WTC11 (cell line): ENCODE results near the gene FGFBP2. TPM values are rescaled to one million over a fixed set of nuclear protein-coding genes. Genes with fewer than 3 reads are reported as not detected.

ENCODE experiments used
- ATAC-seq: fragments of 200-7000 bp; cut with Tn5 transposase; 2 replicates; pipeline ENCODE4 v1.10.0; 2021; ENCODE audit warnings: mild to moderate bottlenecking, moderate library complexity
- CTCF ChIA-PET: fragments of 300-600 bp; sonication (Branson Sonifier 250); formaldehyde crosslinking; loops from one replicate; lab custom pipeline; 2021; ENCODE audit warnings: antibody characterized with exemption; lab: Charles Lee
- POLR2A ChIA-PET: fragments of 350-600 bp; sonication (Branson Sonifier 250); formaldehyde crosslinking; loops from one replicate; lab custom pipeline; 2021; ENCODE audit warnings: antibody characterized with exemption; lab: Charles Lee
- DNase-seq: peaks from one replicate; pipeline ENCODE4 v3.0.0; 2021; ENCODE audit warnings: low spot score
- H3K27ac Mint-ChIP-seq: 2 replicates; pipeline ENCODE4 v1.8.0; 2021; ENCODE audit warnings: mixed read lengths
- H3K27me3 Mint-ChIP-seq: 2 replicates; pipeline ENCODE4 v1.8.0; 2021; ENCODE audit warnings: low read depth, mild to moderate bottlenecking, moderate library complexity, mixed read lengths
- H3K36me3 Mint-ChIP-seq: 2 replicates; pipeline ENCODE4 v1.8.0; 2021; ENCODE audit warnings: mixed read lengths
- H3K4me1 Mint-ChIP-seq: 2 replicates; pipeline ENCODE4 v1.8.0; 2022; ENCODE audit warnings: mixed read lengths
- H3K4me3 Mint-ChIP-seq: 2 replicates; pipeline ENCODE4 v1.8.0; 2021; ENCODE audit warnings: mild to moderate bottlenecking, moderate library complexity, mixed read lengths
- H3K9me3 Mint-ChIP-seq: 2 replicates; pipeline ENCODE4 v1.8.0; 2021; ENCODE audit warnings: mixed read lengths
- CREM ChIP-seq: sonication (generic); formaldehyde crosslinking; IDR thresholded peaks from 2 replicates; pipeline ENCODE4 v1.8.1; 2022; ENCODE audit warnings: mild to moderate bottlenecking, missing genetic modification reagents, moderate library complexity
- FOXJ3 ChIP-seq: sonication (generic); formaldehyde crosslinking; IDR thresholded peaks from 2 replicates; pipeline ENCODE4 v1.9.0; 2021; ENCODE audit warnings: missing genetic modification reagents, mild to moderate bottlenecking, borderline replicate concordance
- HMGA2 ChIP-seq: fragments of 250-450 bp; sonication (Bioruptor Pico); IDR thresholded peaks from 2 replicates; pipeline ENCODE4 v1.4.0; 2021; ENCODE audit warnings: mild to moderate bottlenecking, moderate library complexity
- MYBL2 ChIP-seq: sonication (generic); formaldehyde crosslinking; IDR thresholded peaks from 2 replicates; pipeline ENCODE4 v1.8.1; 2023; ENCODE audit warnings: mild to moderate bottlenecking, moderate library complexity, missing genetic modification reagents
- NR1H2 ChIP-seq: sonication (generic); formaldehyde crosslinking; IDR thresholded peaks from 2 replicates; pipeline ENCODE4 v1.9.0; 2021; ENCODE audit warnings: mild to moderate bottlenecking, moderate library complexity, missing genetic modification reagents
- NR3C1 ChIP-seq: sonication (generic); formaldehyde crosslinking; conservative IDR thresholded peaks from 2 replicates; pipeline ENCODE4 v1.8.1; 2023; ENCODE audit warnings: low read depth, mild to moderate bottlenecking, missing genetic modification reagents
- SMAD3 ChIP-seq: sonication (generic); formaldehyde crosslinking; IDR thresholded peaks from 2 replicates; pipeline ENCODE4 v1.8.0; 2022; ENCODE audit warnings: missing genetic modification reagents, mild to moderate bottlenecking, borderline replicate concordance
- SMAD4 ChIP-seq: sonication (generic); formaldehyde crosslinking; IDR thresholded peaks from 2 replicates; pipeline ENCODE4 v1.8.0; 2022; ENCODE audit warnings: mild to moderate bottlenecking, missing genetic modification reagents
- TEAD4 ChIP-seq: sonication (generic); formaldehyde crosslinking; IDR thresholded peaks from 2 replicates; pipeline ENCODE4 v1.8.0; 2022; ENCODE audit warnings: mild to moderate bottlenecking, missing genetic modification reagents
- ZBTB21 ChIP-seq: sonication (generic); formaldehyde crosslinking; IDR thresholded peaks from 2 replicates; pipeline ENCODE4 v1.8.1; 2023; ENCODE audit warnings: mild to moderate bottlenecking, missing genetic modification reagents, borderline replicate concordance
- ZNF396 ChIP-seq: fragments of 250-450 bp; sonication (Bioruptor Pico); IDR thresholded peaks from 2 replicates; pipeline ENCODE4 v1.8.0; 2021; ENCODE audit warnings: mild to moderate bottlenecking, moderate library complexity, borderline replicate concordance
- total RNA-seq: library from RNA; stranded (reverse); gene quantifications from 3 replicates; pipeline ENCODE4 v1.2.3, GENCODE V29; 2021
- TF ChIP-seq, protein P1 (sequence below): sonication (generic); formaldehyde crosslinking; IDR thresholded peaks from 2 replicates; pipeline ENCODE4 v1.8.1; 2023; ENCODE audit warnings: mild to moderate bottlenecking, moderate library complexity, missing genetic modification reagents
- TF ChIP-seq, protein P2 (sequence below): sonication (generic); formaldehyde crosslinking; IDR thresholded peaks from 2 replicates; pipeline ENCODE4 v1.8.1; 2023; ENCODE audit warnings: mild to moderate bottlenecking, missing genetic modification reagents
- TF ChIP-seq, protein P3 (sequence below): sonication (generic); formaldehyde crosslinking; IDR thresholded peaks from 2 replicates; pipeline ENCODE4 v1.8.0; 2023; ENCODE audit warnings: missing genetic modification reagents
- TF ChIP-seq, protein P4 (sequence below): fragments of 250-450 bp; sonication (Bioruptor Pico); IDR thresholded peaks from 2 replicates; pipeline ENCODE4 v1.9.0; 2021; ENCODE audit warnings: mild to moderate bottlenecking, borderline replicate concordance
- TF ChIP-seq, protein P5 (sequence below): sonication (generic); formaldehyde crosslinking; conservative IDR thresholded peaks from 2 replicates; pipeline ENCODE4 v1.8.1; 2023; ENCODE audit warnings: mild to moderate bottlenecking, low read depth, missing genetic modification reagents, moderate library complexity
- TF ChIP-seq, protein P6 (sequence below): sonication (generic); formaldehyde crosslinking; IDR thresholded peaks from 2 replicates; pipeline ENCODE4 v1.8.1; 2022; ENCODE audit warnings: low read depth, mild to moderate bottlenecking, moderate library complexity, missing genetic modification reagents, borderline replicate concordance

FGFBP2 gene
- total RNA-seq, 1 experiment from 2014 or later = 0.24 TPM

DNA sequence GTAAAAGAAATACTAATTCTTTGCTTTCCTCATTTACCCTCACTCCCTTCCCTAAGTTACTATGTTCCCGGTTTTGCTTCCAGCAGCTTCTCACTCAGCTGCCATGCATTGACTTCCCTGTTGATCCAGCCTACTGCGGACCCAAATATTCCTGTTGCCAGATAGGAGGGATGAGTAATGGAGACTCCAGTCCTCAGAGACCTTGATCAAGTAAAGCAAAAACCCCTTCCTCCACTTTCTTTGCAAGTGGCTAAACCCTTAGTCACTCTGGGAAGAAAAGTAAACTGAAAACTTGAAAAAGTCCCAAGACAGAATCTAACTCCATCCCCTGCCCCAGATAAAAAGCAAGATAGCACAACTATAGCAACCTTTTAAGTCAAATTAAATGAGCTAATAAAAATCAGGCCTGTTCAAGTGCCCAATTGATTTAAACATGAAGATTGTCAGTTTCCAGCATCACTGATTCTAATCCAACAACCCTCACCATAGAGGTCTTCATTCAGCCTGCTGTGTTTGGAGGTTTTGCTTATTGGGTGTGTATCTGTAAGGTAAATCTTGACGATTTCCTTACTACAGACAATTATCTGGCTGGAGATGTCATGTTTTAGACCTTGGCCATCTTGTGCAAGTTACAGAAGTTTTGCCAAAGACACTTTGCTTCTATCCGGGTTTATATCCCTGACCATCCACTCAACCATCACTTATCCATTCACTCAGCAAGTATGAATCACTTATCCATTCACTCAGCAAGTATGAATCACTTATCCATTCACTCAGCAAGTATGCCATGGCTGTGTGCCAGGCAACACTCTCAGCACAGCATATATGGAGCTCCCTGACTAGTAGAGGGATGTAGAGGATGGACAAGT, 42.0 kb downstream of the FGFBP2 start:
- no peak for ATAC-seq

More for the DNA sequence above, 42.0 kb downstream of the FGFBP2 start:
- peaks cover 10% of the 10 kb centered on the region for H3K9me3 Mint-ChIP-seq
- TF ChIP-seq FOXJ3 (no peak), HMGA2 (CRISPR knock-in tag) (no peak), NR3C1 (no peak), ZNF396 (CRISPR knock-in tag) (no peak), NR1H2 (CRISPR knock-in tag) (no peak), SMAD3 (CRISPR knock-in tag) (no peak), TEAD4 (no peak), MYBL2 (CRISPR knock-in tag) (no peak), CREM (CRISPR knock-in tag) (no peak), ZBTB21 (CRISPR knock-in tag) (no peak), SMAD4 (no peak)
- TF ChIP-seq, protein P1, sequence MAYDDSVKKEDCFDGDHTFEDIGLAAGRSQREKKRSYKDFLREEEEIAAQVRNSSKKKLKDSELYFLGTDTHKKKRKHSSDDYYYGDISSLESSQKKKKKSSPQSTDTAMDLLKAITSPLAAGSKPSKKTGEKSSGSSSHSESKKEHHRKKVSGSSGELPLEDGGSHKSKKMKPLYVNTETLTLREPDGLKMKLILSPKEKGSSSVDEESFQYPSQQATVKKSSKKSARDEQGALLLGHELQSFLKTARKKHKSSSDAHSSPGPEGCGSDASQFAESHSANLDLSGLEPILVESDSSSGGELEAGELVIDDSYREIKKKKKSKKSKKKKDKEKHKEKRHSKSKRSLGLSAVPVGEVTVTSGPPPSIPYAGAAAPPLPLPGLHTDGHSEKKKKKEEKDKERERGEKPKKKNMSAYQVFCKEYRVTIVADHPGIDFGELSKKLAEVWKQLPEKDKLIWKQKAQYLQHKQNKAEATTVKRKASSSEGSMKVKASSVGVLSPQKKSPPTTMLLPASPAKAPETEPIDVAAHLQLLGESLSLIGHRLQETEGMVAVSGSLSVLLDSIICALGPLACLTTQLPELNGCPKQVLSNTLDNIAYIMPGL (CRISPR knock-in tag) = no peak
- TF ChIP-seq, protein P2, sequence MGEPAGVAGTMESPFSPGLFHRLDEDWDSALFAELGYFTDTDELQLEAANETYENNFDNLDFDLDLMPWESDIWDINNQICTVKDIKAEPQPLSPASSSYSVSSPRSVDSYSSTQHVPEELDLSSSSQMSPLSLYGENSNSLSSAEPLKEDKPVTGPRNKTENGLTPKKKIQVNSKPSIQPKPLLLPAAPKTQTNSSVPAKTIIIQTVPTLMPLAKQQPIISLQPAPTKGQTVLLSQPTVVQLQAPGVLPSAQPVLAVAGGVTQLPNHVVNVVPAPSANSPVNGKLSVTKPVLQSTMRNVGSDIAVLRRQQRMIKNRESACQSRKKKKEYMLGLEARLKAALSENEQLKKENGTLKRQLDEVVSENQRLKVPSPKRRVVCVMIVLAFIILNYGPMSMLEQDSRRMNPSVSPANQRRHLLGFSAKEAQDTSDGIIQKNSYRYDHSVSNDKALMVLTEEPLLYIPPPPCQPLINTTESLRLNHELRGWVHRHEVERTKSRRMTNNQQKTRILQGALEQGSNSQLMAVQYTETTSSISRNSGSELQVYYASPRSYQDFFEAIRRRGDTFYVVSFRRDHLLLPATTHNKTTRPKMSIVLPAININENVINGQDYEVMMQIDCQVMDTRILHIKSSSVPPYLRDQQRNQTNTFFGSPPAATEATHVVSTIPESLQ (CRISPR knock-in tag) = no peak
- TF ChIP-seq, protein P3, sequence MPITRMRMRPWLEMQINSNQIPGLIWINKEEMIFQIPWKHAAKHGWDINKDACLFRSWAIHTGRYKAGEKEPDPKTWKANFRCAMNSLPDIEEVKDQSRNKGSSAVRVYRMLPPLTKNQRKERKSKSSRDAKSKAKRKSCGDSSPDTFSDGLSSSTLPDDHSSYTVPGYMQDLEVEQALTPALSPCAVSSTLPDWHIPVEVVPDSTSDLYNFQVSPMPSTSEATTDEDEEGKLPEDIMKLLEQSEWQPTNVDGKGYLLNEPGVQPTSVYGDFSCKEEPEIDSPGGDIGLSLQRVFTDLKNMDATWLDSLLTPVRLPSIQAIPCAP = no peak
- TF ChIP-seq, protein P4, sequence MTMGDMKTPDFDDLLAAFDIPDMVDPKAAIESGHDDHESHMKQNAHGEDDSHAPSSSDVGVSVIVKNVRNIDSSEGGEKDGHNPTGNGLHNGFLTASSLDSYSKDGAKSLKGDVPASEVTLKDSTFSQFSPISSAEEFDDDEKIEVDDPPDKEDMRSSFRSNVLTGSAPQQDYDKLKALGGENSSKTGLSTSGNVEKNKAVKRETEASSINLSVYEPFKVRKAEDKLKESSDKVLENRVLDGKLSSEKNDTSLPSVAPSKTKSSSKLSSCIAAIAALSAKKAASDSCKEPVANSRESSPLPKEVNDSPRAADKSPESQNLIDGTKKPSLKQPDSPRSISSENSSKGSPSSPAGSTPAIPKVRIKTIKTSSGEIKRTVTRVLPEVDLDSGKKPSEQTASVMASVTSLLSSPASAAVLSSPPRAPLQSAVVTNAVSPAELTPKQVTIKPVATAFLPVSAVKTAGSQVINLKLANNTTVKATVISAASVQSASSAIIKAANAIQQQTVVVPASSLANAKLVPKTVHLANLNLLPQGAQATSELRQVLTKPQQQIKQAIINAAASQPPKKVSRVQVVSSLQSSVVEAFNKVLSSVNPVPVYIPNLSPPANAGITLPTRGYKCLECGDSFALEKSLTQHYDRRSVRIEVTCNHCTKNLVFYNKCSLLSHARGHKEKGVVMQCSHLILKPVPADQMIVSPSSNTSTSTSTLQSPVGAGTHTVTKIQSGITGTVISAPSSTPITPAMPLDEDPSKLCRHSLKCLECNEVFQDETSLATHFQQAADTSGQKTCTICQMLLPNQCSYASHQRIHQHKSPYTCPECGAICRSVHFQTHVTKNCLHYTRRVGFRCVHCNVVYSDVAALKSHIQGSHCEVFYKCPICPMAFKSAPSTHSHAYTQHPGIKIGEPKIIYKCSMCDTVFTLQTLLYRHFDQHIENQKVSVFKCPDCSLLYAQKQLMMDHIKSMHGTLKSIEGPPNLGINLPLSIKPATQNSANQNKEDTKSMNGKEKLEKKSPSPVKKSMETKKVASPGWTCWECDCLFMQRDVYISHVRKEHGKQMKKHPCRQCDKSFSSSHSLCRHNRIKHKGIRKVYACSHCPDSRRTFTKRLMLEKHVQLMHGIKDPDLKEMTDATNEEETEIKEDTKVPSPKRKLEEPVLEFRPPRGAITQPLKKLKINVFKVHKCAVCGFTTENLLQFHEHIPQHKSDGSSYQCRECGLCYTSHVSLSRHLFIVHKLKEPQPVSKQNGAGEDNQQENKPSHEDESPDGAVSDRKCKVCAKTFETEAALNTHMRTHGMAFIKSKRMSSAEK (CRISPR knock-in tag) = no peak
- TF ChIP-seq, protein P5, sequence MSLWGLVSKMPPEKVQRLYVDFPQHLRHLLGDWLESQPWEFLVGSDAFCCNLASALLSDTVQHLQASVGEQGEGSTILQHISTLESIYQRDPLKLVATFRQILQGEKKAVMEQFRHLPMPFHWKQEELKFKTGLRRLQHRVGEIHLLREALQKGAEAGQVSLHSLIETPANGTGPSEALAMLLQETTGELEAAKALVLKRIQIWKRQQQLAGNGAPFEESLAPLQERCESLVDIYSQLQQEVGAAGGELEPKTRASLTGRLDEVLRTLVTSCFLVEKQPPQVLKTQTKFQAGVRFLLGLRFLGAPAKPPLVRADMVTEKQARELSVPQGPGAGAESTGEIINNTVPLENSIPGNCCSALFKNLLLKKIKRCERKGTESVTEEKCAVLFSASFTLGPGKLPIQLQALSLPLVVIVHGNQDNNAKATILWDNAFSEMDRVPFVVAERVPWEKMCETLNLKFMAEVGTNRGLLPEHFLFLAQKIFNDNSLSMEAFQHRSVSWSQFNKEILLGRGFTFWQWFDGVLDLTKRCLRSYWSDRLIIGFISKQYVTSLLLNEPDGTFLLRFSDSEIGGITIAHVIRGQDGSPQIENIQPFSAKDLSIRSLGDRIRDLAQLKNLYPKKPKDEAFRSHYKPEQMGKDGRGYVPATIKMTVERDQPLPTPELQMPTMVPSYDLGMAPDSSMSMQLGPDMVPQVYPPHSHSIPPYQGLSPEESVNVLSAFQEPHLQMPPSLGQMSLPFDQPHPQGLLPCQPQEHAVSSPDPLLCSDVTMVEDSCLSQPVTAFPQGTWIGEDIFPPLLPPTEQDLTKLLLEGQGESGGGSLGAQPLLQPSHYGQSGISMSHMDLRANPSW (CRISPR knock-in tag) = no peak
- TF ChIP-seq, protein P6, sequence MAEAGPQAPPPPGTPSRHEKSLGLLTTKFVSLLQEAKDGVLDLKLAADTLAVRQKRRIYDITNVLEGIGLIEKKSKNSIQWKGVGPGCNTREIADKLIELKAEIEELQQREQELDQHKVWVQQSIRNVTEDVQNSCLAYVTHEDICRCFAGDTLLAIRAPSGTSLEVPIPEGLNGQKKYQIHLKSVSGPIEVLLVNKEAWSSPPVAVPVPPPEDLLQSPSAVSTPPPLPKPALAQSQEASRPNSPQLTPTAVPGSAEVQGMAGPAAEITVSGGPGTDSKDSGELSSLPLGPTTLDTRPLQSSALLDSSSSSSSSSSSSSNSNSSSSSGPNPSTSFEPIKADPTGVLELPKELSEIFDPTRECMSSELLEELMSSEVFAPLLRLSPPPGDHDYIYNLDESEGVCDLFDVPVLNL (CRISPR knock-in tag) = no peak
- TF ChIP-seq, all 79 proteins: peak for 0
- no peak for DNase-seq
- no peak overlapping the region for H3K4me3 Mint-ChIP-seq
- ChIA-PET CTCF (interaction anchor here (1.3 kb wide), 1 partner anchor 38 kb away, joined by 6 read pairs; no protein-coding TSS in a partner anchor), POLR2A (no interaction called here)
- peaks cover 5% of the 10 kb centered on the region for H3K36me3 Mint-ChIP-seq
- no peaks in the 10 kb centered on the region for H3K4me1 Mint-ChIP-seq
- no peak overlapping the region for H3K27ac Mint-ChIP-seq
- H3K27me3 Mint-ChIP-seq = peaks cover 9% of the 10 kb centered on the region
